Astrocyte of the cerebellum (primary cell): ENCODE data around the gene DUSP9.

Source experiments
- DNase-seq: peaks from one replicate; pipeline ENCODE4 v3.0.0-alpha.2; 2011; ENCODE audit warnings: low read depth
- H3K4me3 ChIP-seq: 2 replicates; pipeline ENCODE4 v1.5.1; 2011; ENCODE audit warnings: mild to moderate bottlenecking, low read depth, low read length, moderate library complexity
- CTCF ChIP-seq: IDR thresholded peaks from 2 replicates; pipeline ENCODE4 v1.5.1; 2012; ENCODE audit warnings: low read length, low read depth, moderate library complexity, mild to moderate bottlenecking; ENCODE audit errors: missing control alignments
- in situ Hi-C: cut with HindIII; loops from 2 replicates; pipeline ENCODE4 v1.10.0; 2017; ENCODE audit warnings: low sequenced_read_pairs

The DUSP9 gene

GRCh38 chrX:153609917-153610835, 36.8 kb upstream of the DUSP9 start:
- peak; percentile 23 for DNase-seq
- peak overlapping the region; percentile 33 for H3K4me3 ChIP-seq
- TF ChIP-seq CTCF = peak; percentile 63
- in situ Hi-C loops = no loop called here

- in situ Hi-C loops = no loop called here
- H3K4me3 ChIP-seq = no peak overlapping the region
- no peak for TF ChIP-seq CTCF
- no peak for DNase-seq
Measured at GRCh38 chrX:153610836-153611213, 36.2 kb upstream of the DUSP9 start.

GRCh38 chrX:153611298-153612095, 35.5 kb upstream of the DUSP9 start:
- in situ Hi-C loops = no loop called here
- H3K4me3 ChIP-seq = no peak overlapping the region
- no peak for DNase-seq
- TF ChIP-seq CTCF = no peak

GRCh38 chrX:153612413-153612812, 34.6 kb upstream of the DUSP9 start:
- in situ Hi-C loops = no loop called here
- no peak for DNase-seq
- no peak for TF ChIP-seq CTCF
- no peak overlapping the region for H3K4me3 ChIP-seq

- no peak for TF ChIP-seq CTCF
- H3K4me3 ChIP-seq = no peak overlapping the region
- no peak for DNase-seq
- in situ Hi-C loops = no loop called here
Measured at GRCh38 chrX:153614818-153615217, 32.2 kb upstream of the DUSP9 start.

GRCh38 chrX:153620576-153620975, 26.4 kb upstream of the DUSP9 start:
- H3K4me3 ChIP-seq = no peak overlapping the region
- in situ Hi-C loops = no loop called here
- no peak for TF ChIP-seq CTCF
- no peak for DNase-seq
